Activated naive CD8-positive, alpha-beta T cell treated with anti-CD3 and anti-CD28 coated beads, Interleukin-2, amount 50 U/mL, for 24 hours (primary cell): ENCODE data around the gene NEK1.
"Not testable (repeated sequence)": the region's sequence is repeated elsewhere in the genome, so short reads cannot be mapped to it uniquely, and the experiment has no call there.

Experiments used
- ATAC-seq: fragments of 150-1000 bp; cut with Tn5 transposase; one replicate; pipeline ENCODE4 v1.10.0; 2021
- DNase-seq: peaks from one replicate; pipeline ENCODE4 v3.0.0; 2021
- H3K27ac Mint-ChIP-seq: one replicate; pipeline ENCODE4 v1.8.0; 2021; ENCODE audit warnings: mild to moderate bottlenecking, mixed read lengths
- H3K27me3 Mint-ChIP-seq: one replicate; pipeline ENCODE4 v1.8.0; 2021; ENCODE audit warnings: mixed read lengths
- H3K36me3 Mint-ChIP-seq: one replicate; pipeline ENCODE4 v1.8.0; 2021; ENCODE audit warnings: low read depth, mixed read lengths
- H3K4me1 Mint-ChIP-seq: one replicate; pipeline ENCODE4 v1.8.0; 2021; ENCODE audit warnings: mixed read lengths
- H3K4me3 Mint-ChIP-seq: one replicate; pipeline ENCODE4 v1.8.0; 2021; ENCODE audit warnings: mild to moderate bottlenecking, moderate library complexity, mixed read lengths
- H3K9me3 Mint-ChIP-seq: one replicate; pipeline ENCODE4 v1.8.0; 2021; ENCODE audit warnings: mixed read lengths

NEK1 gene

GRCh38 chr4:169594560-169595195, 17.7 kb downstream of the NEK1 start:
- Mint-ChIP-seq H3K27ac (no peak overlapping the region), H3K9me3 (no peaks in the 10 kb centered on the region), H3K4me1 (no peaks in the 10 kb centered on the region), H3K4me3 (no peak overlapping the region), H3K27me3 (no peaks in the 10 kb centered on the region), H3K36me3 (peaks cover 8% of the 10 kb centered on the region)
- DNase-seq (no peak), ATAC-seq (no peak)

- no peaks in the 10 kb centered on the region for H3K9me3 Mint-ChIP-seq
- peaks cover 10% of the 10 kb centered on the region for H3K36me3 Mint-ChIP-seq
- DNase-seq (no peak), ATAC-seq (no peak)
- no peaks in the 10 kb centered on the region for H3K4me1 Mint-ChIP-seq
- H3K27me3 Mint-ChIP-seq: no peaks in the 10 kb centered on the region
- H3K27ac Mint-ChIP-seq: no peak overlapping the region
- no peak overlapping the region for H3K4me3 Mint-ChIP-seq
Measured at GRCh38 chr4:169593050-169593560, 19.3 kb downstream of the NEK1 start.

- peaks cover 11% of the 10 kb centered on the region for H3K36me3 Mint-ChIP-seq
- ATAC-seq: no peak
- no peak for DNase-seq
- H3K27ac Mint-ChIP-seq: no peak overlapping the region
- H3K4me3 Mint-ChIP-seq: no peak overlapping the region
- H3K9me3 Mint-ChIP-seq: no peaks in the 10 kb centered on the region
- H3K4me1 Mint-ChIP-seq: no peaks in the 10 kb centered on the region
- H3K27me3 Mint-ChIP-seq: no peaks in the 10 kb centered on the region
Measured at GRCh38 chr4:169583563-169583962, 28.8 kb downstream of the NEK1 start.

- Mint-ChIP-seq H3K9me3 (no peaks in the 10 kb centered on the region), H3K4me1 (no peaks in the 10 kb centered on the region), H3K4me3 (no peak overlapping the region), H3K27ac (no peak overlapping the region), H3K36me3 (peaks cover 11% of the 10 kb centered on the region), H3K27me3 (no peaks in the 10 kb centered on the region)
- ATAC-seq (no peak), DNase-seq (no peak)
Measured at GRCh38 chr4:169582706-169583105, 29.7 kb downstream of the NEK1 start.

- peaks cover 11% of the 10 kb centered on the region for H3K36me3 Mint-ChIP-seq
- H3K27me3 Mint-ChIP-seq: no peaks in the 10 kb centered on the region
- no peak overlapping the region for H3K27ac Mint-ChIP-seq
- H3K9me3 Mint-ChIP-seq: no peaks in the 10 kb centered on the region
- H3K4me3 Mint-ChIP-seq: no peak overlapping the region
- ATAC-seq: no peak
- H3K4me1 Mint-ChIP-seq: no peaks in the 10 kb centered on the region
- no peak for DNase-seq
Measured at GRCh38 chr4:169582203-169582602, 30.2 kb downstream of the NEK1 start.

GRCh38 chr4:169573889-169574288, 38.5 kb downstream of the NEK1 start:
- ATAC-seq (no peak), DNase-seq (no peak)
- H3K9me3 Mint-ChIP-seq: no peaks in the 10 kb centered on the region
- no peak overlapping the region for H3K27ac Mint-ChIP-seq
- no peak overlapping the region for H3K4me3 Mint-ChIP-seq
- peaks cover 8% of the 10 kb centered on the region for H3K4me1 Mint-ChIP-seq
- H3K36me3 Mint-ChIP-seq: peaks cover 14% of the 10 kb centered on the region
- no peaks in the 10 kb centered on the region for H3K27me3 Mint-ChIP-seq

GRCh38 chr4:169571435-169571834, 40.9 kb downstream of the NEK1 start:
- Mint-ChIP-seq H3K4me3 (no peak overlapping the region), H3K36me3 (peaks cover 14% of the 10 kb centered on the region), H3K27me3 (no peaks in the 10 kb centered on the region), H3K4me1 (peaks cover 10% of the 10 kb centered on the region), H3K27ac (no peak overlapping the region), H3K9me3 (no peaks in the 10 kb centered on the region)
- DNase-seq: no peak
- no peak for ATAC-seq

GRCh38 chr4:169571012-169571411, 41.4 kb downstream of the NEK1 start:
- H3K4me1 Mint-ChIP-seq: peaks cover 11% of the 10 kb centered on the region
- H3K27ac Mint-ChIP-seq, H3K4me3 Mint-ChIP-seq, H3K9me3 Mint-ChIP-seq, DNase-seq, H3K27me3 Mint-ChIP-seq, ATAC-seq: not testable (repeated sequence)
- peaks cover 12% of the 10 kb centered on the region for H3K36me3 Mint-ChIP-seq

- Mint-ChIP-seq H3K4me1 (peaks cover 13% of the 10 kb centered on the region), H3K36me3 (peaks cover 12% of the 10 kb centered on the region)
- ATAC-seq: not testable (repeated sequence)
Measured at GRCh38 chr4:169570266-169570665, 42.1 kb downstream of the NEK1 start.

GRCh38 chr4:169569188-169569587, 43.2 kb downstream of the NEK1 start:
- ATAC-seq, H3K27me3 Mint-ChIP-seq, H3K9me3 Mint-ChIP-seq, H3K27ac Mint-ChIP-seq, H3K36me3 Mint-ChIP-seq, H3K4me3 Mint-ChIP-seq, DNase-seq: not testable (repeated sequence)
- H3K4me1 Mint-ChIP-seq: peaks cover 11% of the 10 kb centered on the region

More at GRCh38 chr4:169570266-169570665, 42.1 kb downstream of the NEK1 start:
- not testable (repeated sequence) for H3K27me3 Mint-ChIP-seq, H3K4me3 Mint-ChIP-seq, H3K27ac Mint-ChIP-seq, DNase-seq, H3K9me3 Mint-ChIP-seq

GRCh38 chr4:169567916-169568315, 44.5 kb downstream of the NEK1 start:
- Mint-ChIP-seq H3K27me3 (no peaks in the 10 kb centered on the region), H3K9me3 (no peaks in the 10 kb centered on the region), H3K36me3 (peaks cover 6% of the 10 kb centered on the region), H3K4me3 (no peak overlapping the region), H3K27ac (no peak overlapping the region), H3K4me1 (peaks cover 5% of the 10 kb centered on the region)
- ATAC-seq (no peak), DNase-seq (no peak)

- no peak overlapping the region for H3K4me3 Mint-ChIP-seq
- peak overlapping the region; percentile 81 for H3K27ac Mint-ChIP-seq
- no peak for DNase-seq
- H3K36me3 Mint-ChIP-seq: peaks cover 4% of the 10 kb centered on the region
- H3K9me3 Mint-ChIP-seq: no peaks in the 10 kb centered on the region
- H3K27me3 Mint-ChIP-seq: no peaks in the 10 kb centered on the region
- peaks cover 5% of the 10 kb centered on the region for H3K4me1 Mint-ChIP-seq
- ATAC-seq: no peak
Measured at GRCh38 chr4:169566021-169566818, 46.2 kb downstream of the NEK1 start.

GRCh38 chr4:169565606-169566005, 46.8 kb downstream of the NEK1 start:
- no peak for ATAC-seq
- H3K27me3 Mint-ChIP-seq: no peaks in the 10 kb centered on the region
- H3K9me3 Mint-ChIP-seq: no peaks in the 10 kb centered on the region
- H3K4me1 Mint-ChIP-seq: peaks cover 5% of the 10 kb centered on the region
- peaks cover 7% of the 10 kb centered on the region for H3K36me3 Mint-ChIP-seq
- no peak for DNase-seq
- H3K27ac Mint-ChIP-seq: no peak overlapping the region
- no peak overlapping the region for H3K4me3 Mint-ChIP-seq

GRCh38 chr4:169557061-169557636, 55.2 kb downstream of the NEK1 start:
- H3K4me1 Mint-ChIP-seq: no peaks in the 10 kb centered on the region
- peaks cover 16% of the 10 kb centered on the region for H3K9me3 Mint-ChIP-seq
- DNase-seq (no peak), ATAC-seq (no peak)
- H3K36me3 Mint-ChIP-seq: peaks cover 40% of the 10 kb centered on the region
- no peaks in the 10 kb centered on the region for H3K27me3 Mint-ChIP-seq
- no peak overlapping the region for H3K4me3 Mint-ChIP-seq
- no peak overlapping the region for H3K27ac Mint-ChIP-seq

GRCh38 chr4:169546548-169546947, 65.8 kb downstream of the NEK1 start:
- not testable (repeated sequence) for H3K4me1 Mint-ChIP-seq, DNase-seq, H3K27me3 Mint-ChIP-seq, H3K27ac Mint-ChIP-seq, H3K4me3 Mint-ChIP-seq, ATAC-seq
- Mint-ChIP-seq H3K9me3 (peaks cover 36% of the 10 kb centered on the region), H3K36me3 (peaks cover 31% of the 10 kb centered on the region)
